Type B pancreatic cell (in vitro differentiated cells): ENCODE measurements around the gene SPOCK1. TPM values are rescaled to one million over a fixed set of nuclear protein-coding genes. Genes with fewer than 3 reads are reported as not detected.

Experiments used
- DNase-seq: peaks from one replicate; pipeline ENCODE4 v3.0.0; 2021; ENCODE audit warnings: mixed read lengths; ENCODE audit not compliant: unreplicated experiment; ENCODE audit errors: extremely low spot score
- H3K27ac Mint-ChIP-seq: 2 replicates; pipeline ENCODE4 v1.8.0; 2021; ENCODE audit warnings: mild to moderate bottlenecking, mixed read lengths
- H3K27me3 Mint-ChIP-seq: 2 replicates; pipeline ENCODE4 v1.8.0; 2021; ENCODE audit warnings: mixed read lengths
- H3K36me3 Mint-ChIP-seq: 2 replicates; pipeline ENCODE4 v1.8.0; 2021; ENCODE audit warnings: mixed read lengths
- H3K4me1 Mint-ChIP-seq: one replicate; pipeline ENCODE4 v1.8.0; 2021; ENCODE audit warnings: mixed read lengths; ENCODE audit not compliant: unreplicated experiment
- H3K4me3 Mint-ChIP-seq: 2 replicates; pipeline ENCODE4 v1.8.0; 2021; ENCODE audit warnings: mild to moderate bottlenecking, mixed read lengths
- H3K9me3 Mint-ChIP-seq: 2 replicates; pipeline ENCODE4 v1.8.0; 2021; ENCODE audit warnings: mixed read lengths
- total RNA-seq: library from RNA; stranded (reverse); gene quantifications from 2 replicates; pipeline ENCODE4 v1.2.1, GENCODE V29; 2021; ENCODE audit warnings: low replicate concordance
- TF ChIP-seq, protein P1 (sequence below): fragments of 200-600 bp; sonication (generic); conservative IDR thresholded peaks from 2 replicates; pipeline ENCODE4 v1.5.0; 2021; ENCODE audit warnings: antibody characterized with exemption, mild to moderate bottlenecking

The SPOCK1 gene
- total RNA-seq, 1 donor from 2014 or later, result 45.1 TPM

DNA sequence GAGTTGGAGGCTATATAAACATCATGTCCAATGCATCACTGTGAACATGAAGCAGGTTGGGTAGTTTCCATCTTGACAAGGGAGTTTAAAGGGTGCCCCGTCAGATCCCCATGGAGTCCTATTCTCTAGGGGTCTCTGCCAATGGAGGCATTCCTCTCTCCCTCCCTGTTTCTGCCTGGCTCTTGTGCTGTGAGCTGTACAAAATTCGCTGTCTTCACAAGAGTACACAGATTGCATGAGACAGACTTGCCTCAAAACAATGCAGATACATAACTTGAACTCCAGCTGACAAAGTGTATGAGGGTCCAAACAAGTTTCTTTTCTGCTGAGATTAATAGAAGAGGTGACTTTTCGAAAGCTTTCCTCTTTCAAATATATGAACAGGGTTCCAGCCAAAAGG, 165.2 kb downstream of the SPOCK1 start:
- Mint-ChIP-seq H3K36me3 (no peaks in the 10 kb centered on the region), H3K4me3 (no peak overlapping the region), H3K27me3 (peaks cover 10% of the 10 kb centered on the region), H3K4me1 (no peaks in the 10 kb centered on the region), H3K27ac (no peak overlapping the region), H3K9me3 (no peaks in the 10 kb centered on the region)
- DNase-seq, result no peak
- TF ChIP-seq, protein P1, sequence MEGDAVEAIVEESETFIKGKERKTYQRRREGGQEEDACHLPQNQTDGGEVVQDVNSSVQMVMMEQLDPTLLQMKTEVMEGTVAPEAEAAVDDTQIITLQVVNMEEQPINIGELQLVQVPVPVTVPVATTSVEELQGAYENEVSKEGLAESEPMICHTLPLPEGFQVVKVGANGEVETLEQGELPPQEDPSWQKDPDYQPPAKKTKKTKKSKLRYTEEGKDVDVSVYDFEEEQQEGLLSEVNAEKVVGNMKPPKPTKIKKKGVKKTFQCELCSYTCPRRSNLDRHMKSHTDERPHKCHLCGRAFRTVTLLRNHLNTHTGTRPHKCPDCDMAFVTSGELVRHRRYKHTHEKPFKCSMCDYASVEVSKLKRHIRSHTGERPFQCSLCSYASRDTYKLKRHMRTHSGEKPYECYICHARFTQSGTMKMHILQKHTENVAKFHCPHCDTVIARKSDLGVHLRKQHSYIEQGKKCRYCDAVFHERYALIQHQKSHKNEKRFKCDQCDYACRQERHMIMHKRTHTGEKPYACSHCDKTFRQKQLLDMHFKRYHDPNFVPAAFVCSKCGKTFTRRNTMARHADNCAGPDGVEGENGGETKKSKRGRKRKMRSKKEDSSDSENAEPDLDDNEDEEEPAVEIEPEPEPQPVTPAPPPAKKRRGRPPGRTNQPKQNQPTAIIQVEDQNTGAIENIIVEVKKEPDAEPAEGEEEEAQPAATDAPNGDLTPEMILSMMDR, result no peak

DNA sequence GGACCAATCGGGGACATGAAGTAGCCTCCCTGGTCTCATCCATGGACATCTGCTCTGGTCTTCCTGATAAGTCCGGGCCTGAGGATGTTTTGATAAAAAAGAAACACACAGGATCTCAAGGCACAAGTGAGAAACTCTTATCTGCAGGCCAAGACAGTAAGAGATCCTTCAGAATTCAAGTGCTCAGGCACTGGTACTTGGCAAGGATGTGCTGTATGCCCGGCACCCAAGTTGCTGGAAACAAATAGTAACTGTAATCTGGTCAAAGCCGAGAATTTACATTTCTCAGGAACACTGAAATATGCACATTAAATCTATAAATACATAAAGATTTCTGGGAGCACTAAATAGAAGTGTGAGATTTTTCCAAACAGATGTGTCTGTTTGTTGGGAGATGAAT, 165.7 kb downstream of the SPOCK1 start:
- H3K36me3 Mint-ChIP-seq, result no peaks in the 10 kb centered on the region
- no peaks in the 10 kb centered on the region for H3K9me3 Mint-ChIP-seq
- no peak overlapping the region for H3K4me3 Mint-ChIP-seq
- TF ChIP-seq, protein P1, result no peak
- DNase-seq, result no peak
- H3K4me1 Mint-ChIP-seq, result no peaks in the 10 kb centered on the region
- H3K27ac Mint-ChIP-seq, result no peak overlapping the region
- peaks cover 10% of the 10 kb centered on the region for H3K27me3 Mint-ChIP-seq

GRCh38 chr5:137332296-137332695, 166.8 kb downstream of the SPOCK1 start:
- H3K36me3 Mint-ChIP-seq, result no peaks in the 10 kb centered on the region
- DNase-seq, result no peak
- TF ChIP-seq, protein P1, result no peak
- H3K27me3 Mint-ChIP-seq, result peaks cover 10% of the 10 kb centered on the region
- no peaks in the 10 kb centered on the region for H3K4me1 Mint-ChIP-seq
- H3K9me3 Mint-ChIP-seq, result no peaks in the 10 kb centered on the region
- no peak overlapping the region for H3K27ac Mint-ChIP-seq
- H3K4me3 Mint-ChIP-seq, result no peak overlapping the region

- H3K9me3 Mint-ChIP-seq, result no peaks in the 10 kb centered on the region
- no peak for DNase-seq
- no peak overlapping the region for H3K4me3 Mint-ChIP-seq
- TF ChIP-seq, protein P1, result no peak
- H3K36me3 Mint-ChIP-seq, result no peaks in the 10 kb centered on the region
- no peaks in the 10 kb centered on the region for H3K4me1 Mint-ChIP-seq
- H3K27me3 Mint-ChIP-seq, result peaks cover 11% of the 10 kb centered on the region
- no peak overlapping the region for H3K27ac Mint-ChIP-seq
Observed at GRCh38 chr5:137329586-137330296, 169.4 kb downstream of the SPOCK1 start.

- Mint-ChIP-seq H3K4me3 (no peak overlapping the region), H3K9me3 (no peaks in the 10 kb centered on the region), H3K36me3 (no peaks in the 10 kb centered on the region), H3K4me1 (no peaks in the 10 kb centered on the region), H3K27me3 (peaks cover 10% of the 10 kb centered on the region), H3K27ac (no peak overlapping the region)
- no peak for DNase-seq
- TF ChIP-seq, protein P1, result no peak
Observed at GRCh38 chr5:137328991-137329390, 170.1 kb downstream of the SPOCK1 start.

DNA sequence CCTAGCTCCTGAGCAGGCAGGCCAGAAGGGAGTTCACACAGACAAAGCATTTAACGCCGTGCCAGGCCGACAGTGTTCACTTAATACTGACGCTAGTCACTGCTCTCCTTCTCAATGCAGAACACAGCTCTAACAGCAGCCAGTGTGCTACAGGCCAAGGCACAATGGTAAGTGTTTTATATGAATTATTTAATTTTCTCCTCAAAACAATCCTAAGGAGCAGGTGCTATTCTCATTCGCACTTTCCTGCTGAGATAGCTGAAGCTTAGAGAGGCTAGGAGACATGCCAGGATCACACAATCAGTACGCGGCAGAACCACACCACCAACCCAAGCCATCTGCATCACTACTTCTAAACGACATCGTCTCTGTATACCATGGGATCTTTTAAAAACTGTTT, 170.7 kb downstream of the SPOCK1 start:
- Mint-ChIP-seq H3K4me3 (no peak overlapping the region), H3K27ac (no peak overlapping the region), H3K9me3 (no peaks in the 10 kb centered on the region), H3K4me1 (no peaks in the 10 kb centered on the region), H3K36me3 (no peaks in the 10 kb centered on the region), H3K27me3 (peaks cover 5% of the 10 kb centered on the region)
- no peak for DNase-seq
- TF ChIP-seq, protein P1, result no peak
